ENCODE data around the gene GRPEL1. TPM values are rescaled to one million over a fixed set of nuclear protein-coding genes. Genes with fewer than 3 reads are reported as not detected.

GRPEL1 gene
- total RNA-seq, 1 experiment from 2014 or later, result 80.1 TPM

DNA sequence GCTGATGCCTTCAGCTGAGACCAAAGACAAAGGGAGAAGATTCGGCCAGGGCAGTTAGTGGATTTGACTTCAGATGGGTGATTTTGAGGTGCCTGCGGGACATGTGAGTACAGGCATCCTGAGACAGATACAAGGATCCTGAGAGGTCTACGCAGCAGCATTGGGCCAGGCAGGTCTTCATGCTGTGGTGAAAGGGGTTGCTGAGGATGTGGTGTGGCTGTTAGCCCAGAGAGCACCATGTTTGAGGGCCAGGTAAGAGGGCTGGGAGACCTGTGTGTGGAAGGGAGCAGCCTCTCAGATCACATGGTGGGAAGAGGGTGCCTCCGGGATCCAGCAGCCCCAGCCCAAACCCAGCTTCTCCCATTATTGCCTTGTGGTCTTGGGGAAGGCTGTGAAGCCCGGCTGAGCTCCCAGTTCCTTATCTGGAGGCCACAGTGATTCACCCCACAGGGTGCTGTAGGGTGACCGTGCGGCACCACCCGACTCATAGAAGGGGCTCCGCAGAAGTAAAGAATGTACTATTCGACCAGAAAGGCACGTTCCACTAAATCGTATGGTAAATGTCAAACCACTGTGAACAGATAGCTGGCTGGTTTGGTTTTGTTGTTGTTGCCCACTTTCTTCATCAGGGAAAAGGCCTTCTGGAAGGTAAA lies 52.4 kb downstream of the GRPEL1 start:
- Histone ChIP-seq H3K9me2 (ENCODE audit: insufficient read depth) (no peaks in the 10 kb centered on the region), H3K4me3 (replicated peaks in 1 of 2; ENCODE audit: low read depth in 1 of 2, low read length in 2 of 2) (no peak overlapping the region), H3K36me3 (ENCODE audit: control insufficient read depth in 1 of 2, insufficient read depth in 2 of 2, low read length in 2 of 2) (peaks cover 13 to 39% of the 10 kb centered on the region in 2 experiments), H3K9me3 (ENCODE audit: control insufficient read depth in 1 of 2, insufficient read depth in 1 of 2, low read depth in 1 of 2, low read length in 2 of 2) (no peaks in the 10 kb centered on the region), H3K4me1 (ENCODE audit: control insufficient read depth in 1 of 2, insufficient read depth in 2 of 2, low read length in 2 of 2) (peaks cover 0 to 11% of the 10 kb centered on the region in 2 experiments; a peak in 1 of 4 replicates), H3K9ac (ENCODE audit: low read length) (no peak overlapping the region), H4K20me1 (ENCODE audit: insufficient read depth) (no peaks in the 10 kb centered on the region), H3K79me2 (ENCODE audit: insufficient read depth, low read length) (no peaks in the 10 kb centered on the region; the same call in 1 of the 2 replicates), H3K27ac (ENCODE audit: low read depth, low read length) (no peak overlapping the region), H2AFZ (ENCODE audit: low read depth, low read length, poor library complexity, severe bottlenecking) (no peak overlapping the region), H3K4me2 (ENCODE audit: low read length) (no peak overlapping the region), H3K27me3 (ENCODE audit: insufficient read depth, low read length) (no peaks in the 10 kb centered on the region)
- TF ChIP-seq EZH2phosphoT487 (IDR thresholded peaks at IDR 0.05; ENCODE audit: borderline replicate concordance) (no peak), ZFX (IDR thresholded peaks at IDR 0.05) (no peak), SP1 (IDR thresholded peaks at IDR 0.05; ENCODE audit: low read depth) (no peak), TCF7L2 (IDR thresholded peaks at IDR 0.05; ENCODE audit: borderline replicate concordance, extremely low read depth, insufficient read depth, insufficient read length) (no peak), ZNF274 (IDR thresholded peaks at IDR 0.05; ENCODE audit: low read depth, low read length) (no peak), MAX (IDR thresholded peaks at IDR 0.05) (no peak), CEBPB (IDR thresholded peaks at IDR 0.05; ENCODE audit: low read depth) (no peak), SIN3A (IDR thresholded peaks at IDR 0.05; ENCODE audit: low read depth) (no peak), SRF (IDR thresholded peaks at IDR 0.05; ENCODE audit: low read depth) (no peak), CBX3 (IDR thresholded peaks at IDR 0.05; ENCODE audit: low read depth) (no peak), POLR2AphosphoS5 (IDR thresholded peaks at IDR 0.05; ENCODE audit: low read depth, low read length) (no peak), ELF1 (IDR thresholded peaks at IDR 0.05; ENCODE audit: borderline replicate concordance, low read depth) (no peak), EZH2 (IDR thresholded peaks at IDR 0.05) (no peak), CTCF (IDR thresholded peaks at IDR 0.05 in 2 of 3, conservative IDR thresholded peaks at IDR 0.05 in 1 of 3; ENCODE audit: borderline replicate concordance in 1 of 3, insufficient read depth in 1 of 3, low read depth in 2 of 3, low read length in 2 of 3) (no peak), EGR1 (IDR thresholded peaks at IDR 0.05; ENCODE audit: low read depth) (no peak), POLR2A (IDR thresholded peaks at IDR 0.05; ENCODE audit: borderline replicate concordance, extremely low read depth, insufficient read depth, insufficient read length) (no peak), YY1 (IDR thresholded peaks at IDR 0.05; ENCODE audit: extremely low read depth, insufficient replicate concordance, low read depth, low read length) (no peak), FOSL1 (IDR thresholded peaks at IDR 0.05; ENCODE audit: low read depth) (no peak)
- TF ChIP-seq, protein P1, sequence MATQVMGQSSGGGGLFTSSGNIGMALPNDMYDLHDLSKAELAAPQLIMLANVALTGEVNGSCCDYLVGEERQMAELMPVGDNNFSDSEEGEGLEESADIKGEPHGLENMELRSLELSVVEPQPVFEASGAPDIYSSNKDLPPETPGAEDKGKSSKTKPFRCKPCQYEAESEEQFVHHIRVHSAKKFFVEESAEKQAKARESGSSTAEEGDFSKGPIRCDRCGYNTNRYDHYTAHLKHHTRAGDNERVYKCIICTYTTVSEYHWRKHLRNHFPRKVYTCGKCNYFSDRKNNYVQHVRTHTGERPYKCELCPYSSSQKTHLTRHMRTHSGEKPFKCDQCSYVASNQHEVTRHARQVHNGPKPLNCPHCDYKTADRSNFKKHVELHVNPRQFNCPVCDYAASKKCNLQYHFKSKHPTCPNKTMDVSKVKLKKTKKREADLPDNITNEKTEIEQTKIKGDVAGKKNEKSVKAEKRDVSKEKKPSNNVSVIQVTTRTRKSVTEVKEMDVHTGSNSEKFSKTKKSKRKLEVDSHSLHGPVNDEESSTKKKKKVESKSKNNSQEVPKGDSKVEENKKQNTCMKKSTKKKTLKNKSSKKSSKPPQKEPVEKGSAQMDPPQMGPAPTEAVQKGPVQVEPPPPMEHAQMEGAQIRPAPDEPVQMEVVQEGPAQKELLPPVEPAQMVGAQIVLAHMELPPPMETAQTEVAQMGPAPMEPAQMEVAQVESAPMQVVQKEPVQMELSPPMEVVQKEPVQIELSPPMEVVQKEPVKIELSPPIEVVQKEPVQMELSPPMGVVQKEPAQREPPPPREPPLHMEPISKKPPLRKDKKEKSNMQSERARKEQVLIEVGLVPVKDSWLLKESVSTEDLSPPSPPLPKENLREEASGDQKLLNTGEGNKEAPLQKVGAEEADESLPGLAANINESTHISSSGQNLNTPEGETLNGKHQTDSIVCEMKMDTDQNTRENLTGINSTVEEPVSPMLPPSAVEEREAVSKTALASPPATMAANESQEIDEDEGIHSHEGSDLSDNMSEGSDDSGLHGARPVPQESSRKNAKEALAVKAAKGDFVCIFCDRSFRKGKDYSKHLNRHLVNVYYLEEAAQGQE (IDR thresholded peaks at IDR 0.05; ENCODE audit: low read depth), result no peak
- no TSS peak for BruUV-seq (replicated peaks)
- POLR2A ChIA-PET, result interaction anchor here (1.5 kb wide), 1 partner anchor 16 kb away, joined by 3 read pairs; no protein-coding TSS in a partner anchor
- intact Hi-C loops (cut with micrococcal nuclease), result no loop called here
- CTCF ChIA-PET, result no interaction called here
- ATAC-seq (no peak), DNase-seq (ENCODE audit: low read depth, low spot score) (no peak)
- RAD21 ChIA-PET (ENCODE audit: low non-redundant PET in 1 of 2, low total read pairs in 2 of 2, uncharacterized antibody in 2 of 2, unreplicated experiment in 2 of 2), result no interaction called here

All from HCT116 (cell line).